Osteoblast (primary cell): ENCODE results near the gene SOX6. TPM values are rescaled to one million over a fixed set of nuclear protein-coding genes. Genes with fewer than 3 reads are reported as not detected.

Source experiments
- DNase-seq: peaks from one replicate; pipeline ENCODE4 v3.0.0; 2011; ENCODE audit warnings: low spot score, mixed read lengths; ENCODE audit not compliant: insufficient read length; ENCODE audit errors: missing footprints
- H2AFZ ChIP-seq: 2 replicates; pipeline ENCODE4 v1.6.0; 2011; ENCODE audit warnings: mild to moderate bottlenecking, low read length
- H3K27ac ChIP-seq: 2 replicates; pipeline ENCODE4 v1.5.1; 2011; ENCODE audit warnings: mild to moderate bottlenecking, low read depth, low read length, moderate library complexity
- H3K27me3 ChIP-seq: 2 replicates; pipeline ENCODE4 v1.6.0; 2012; ENCODE audit warnings: mild to moderate bottlenecking, control low read depth, inconsistent platforms, low read length, moderate library complexity; ENCODE audit not compliant: insufficient read depth
- H3K36me3 ChIP-seq: 2 replicates; pipeline ENCODE4 v1.5.1; 2011; ENCODE audit warnings: mild to moderate bottlenecking, low read length, control low read depth, moderate library complexity; ENCODE audit not compliant: insufficient read depth
- H3K4me1 ChIP-seq: 2 replicates; pipeline ENCODE4 v1.5.1; 2011; ENCODE audit warnings: mild to moderate bottlenecking, low read length, control low read depth, moderate library complexity; ENCODE audit not compliant: insufficient read depth
- H3K4me2 ChIP-seq: 2 replicates; pipeline ENCODE4 v1.6.0; 2011; ENCODE audit warnings: mild to moderate bottlenecking, low read length; ENCODE audit not compliant: insufficient read depth
- H3K4me3 ChIP-seq: fragments of 200-600 bp; sonication (generic); 3 replicates; pipeline ENCODE4 v1.5.1; 2012; ENCODE audit warnings: mild to moderate bottlenecking, low read length, inconsistent platforms; ENCODE audit not compliant: insufficient read depth
- H3K79me2 ChIP-seq: 2 replicates; pipeline ENCODE4 v1.6.0; 2012; ENCODE audit warnings: mild to moderate bottlenecking, low read length, control low read depth, inconsistent platforms; ENCODE audit not compliant: insufficient read depth
- H3K9me3 ChIP-seq: 2 replicates; pipeline ENCODE4 v1.5.1; 2011; ENCODE audit warnings: low read depth, low read length, control low read depth
- H4K20me1 ChIP-seq: 2 replicates; pipeline ENCODE4 v1.6.0; 2012; ENCODE audit warnings: mild to moderate bottlenecking, low read length, control low read depth; ENCODE audit not compliant: insufficient read depth
- CTCF ChIP-seq: IDR thresholded peaks from 2 replicates; pipeline ENCODE4 v1.5.1; 2011; ENCODE audit warnings: mild to moderate bottlenecking, low read depth, low read length, moderate library complexity; ENCODE audit errors: extremely low read depth
- total RNA-seq: library from RNA; depleted of rRNA; stranded (reverse); fragments of >200 nt; gene quantifications from 2 replicates; pipeline ENCODE4 v1.2.3, GENCODE V29; 2012

SOX6 gene
- total RNA-seq, 1 donor = 3.3 TPM

GRCh38 chr11:15920856-15921629, 435.3 kb downstream of the SOX6 start:
- Histone ChIP-seq H4K20me1 (no peaks in the 10 kb centered on the region), H3K4me1 (no peaks in the 10 kb centered on the region), H2AFZ (no peak overlapping the region), H3K36me3 (no peaks in the 10 kb centered on the region), H3K9me3 (no peaks in the 10 kb centered on the region), H3K79me2 (no peaks in the 10 kb centered on the region), H3K27ac (no peak overlapping the region), H3K4me3 (no peak overlapping the region), H3K4me2 (no peak overlapping the region), H3K27me3 (no peaks in the 10 kb centered on the region)
- no peak for DNase-seq
- TF ChIP-seq CTCF = no peak

GRCh38 chr11:15918674-15919073, 437.7 kb downstream of the SOX6 start:
- Histone ChIP-seq H3K27ac (no peak overlapping the region), H3K4me1 (no peaks in the 10 kb centered on the region), H3K36me3 (no peaks in the 10 kb centered on the region), H3K9me3 (no peaks in the 10 kb centered on the region), H2AFZ (no peak overlapping the region), H3K4me3 (no peak overlapping the region), H3K4me2 (no peak overlapping the region), H3K27me3 (peaks cover 4% of the 10 kb centered on the region), H3K79me2 (no peaks in the 10 kb centered on the region), H4K20me1 (no peaks in the 10 kb centered on the region)
- TF ChIP-seq CTCF = no peak
- DNase-seq = no peak

GRCh38 chr11:15918212-15918611, 438.1 kb downstream of the SOX6 start:
- no peak for TF ChIP-seq CTCF
- H3K36me3 ChIP-seq = no peaks in the 10 kb centered on the region
- no peaks in the 10 kb centered on the region for H3K9me3 ChIP-seq
- no peak overlapping the region for H3K27ac ChIP-seq
- no peaks in the 10 kb centered on the region for H4K20me1 ChIP-seq
- no peak overlapping the region for H3K4me2 ChIP-seq
- no peak overlapping the region for H3K4me3 ChIP-seq
- H3K27me3 ChIP-seq = peaks cover 4% of the 10 kb centered on the region
- no peaks in the 10 kb centered on the region for H3K79me2 ChIP-seq
- DNase-seq = no peak
- no peak overlapping the region for H2AFZ ChIP-seq
- no peaks in the 10 kb centered on the region for H3K4me1 ChIP-seq
